HUES6 (cell line): ENCODE data around the gene RHBDD2.
"Not testable (repeated sequence)": the region's sequence is repeated elsewhere in the genome, so short reads cannot be mapped to it uniquely, and the experiment has no call there.

Source experiments
- H3K27ac ChIP-seq: 2 replicates; pipeline ENCODE4 v1.7.0; 2013; ENCODE audit warnings: low read depth, mild to moderate bottlenecking, low read length, inconsistent platforms
- H3K27me3 ChIP-seq: 2 replicates; pipeline ENCODE4 v1.6.1; 2013; ENCODE audit warnings: low read length; ENCODE audit not compliant: control insufficient read depth, insufficient read depth
- H3K36me3 ChIP-seq: 2 replicates; pipeline ENCODE4 v1.6.1; 2013; ENCODE audit warnings: low read length; ENCODE audit not compliant: control insufficient read depth, insufficient read depth
- H3K4me1 ChIP-seq: 2 replicates; pipeline ENCODE4 v1.6.1; 2013; ENCODE audit warnings: low read length; ENCODE audit not compliant: control insufficient read depth, insufficient read depth
- H3K4me3 ChIP-seq: 2 replicates; pipeline ENCODE4 v1.5.1; 2013; ENCODE audit warnings: low read depth, low read length
- H3K9ac ChIP-seq: one replicate; pipeline ENCODE4 v1.6.1; 2013; ENCODE audit warnings: mild to moderate bottlenecking, low read length
- H3K9me3 ChIP-seq: 2 replicates; pipeline ENCODE4 v1.6.1; 2013; ENCODE audit warnings: low read depth, low read length; ENCODE audit not compliant: control insufficient read depth, insufficient read depth

RHBDD2 gene

DNA sequence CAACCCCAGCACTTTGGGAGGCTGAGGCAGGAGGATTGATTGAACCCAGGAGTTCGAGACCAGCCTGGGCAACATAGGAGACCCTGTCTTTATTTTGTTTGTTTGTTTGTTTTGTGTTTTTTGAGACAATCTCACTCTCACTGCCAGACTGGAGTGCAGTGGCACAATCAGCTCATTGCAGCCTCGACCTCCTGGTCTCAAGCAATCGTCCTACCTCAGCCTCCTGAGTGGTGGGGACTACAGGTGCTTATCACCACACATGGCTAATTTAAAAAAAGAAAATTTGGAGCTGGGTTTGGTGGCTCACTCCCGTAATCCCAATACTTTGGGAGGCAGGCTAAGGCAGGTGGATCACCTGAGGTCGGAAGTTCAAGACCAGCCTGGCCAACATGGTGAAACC is 34.7 kb upstream of the RHBDD2 start:
- Histone ChIP-seq H3K36me3 (no peaks in the 10 kb centered on the region), H3K4me1 (peaks cover 6% of the 10 kb centered on the region; the same call in 1 of the 2 replicates)

DNA sequence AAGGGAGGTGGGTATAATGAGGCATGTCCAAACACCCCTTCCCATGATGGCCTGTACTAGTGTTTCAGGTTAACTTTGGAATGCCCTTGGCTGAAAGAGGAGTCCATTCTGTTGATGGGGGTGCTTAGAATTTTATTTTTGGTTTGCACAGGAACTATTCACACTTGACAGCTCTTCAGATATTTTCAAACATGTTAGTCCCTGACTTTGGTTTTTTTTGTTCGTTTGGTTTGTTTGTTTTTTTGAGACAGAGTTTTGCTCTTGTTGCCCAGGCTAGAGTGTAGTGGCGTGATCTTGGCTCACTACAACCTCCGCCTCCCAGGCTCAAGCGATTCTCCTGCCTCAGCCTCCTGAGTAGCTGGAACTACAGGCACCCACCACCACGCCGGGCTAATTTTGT is 33.7 kb upstream of the RHBDD2 start:
- H3K27me3 ChIP-seq, H3K9ac ChIP-seq, H3K9me3 ChIP-seq, H3K4me1 ChIP-seq, H3K4me3 ChIP-seq, H3K27ac ChIP-seq, H3K36me3 ChIP-seq: not testable (repeated sequence)

More for the DNA sequence above, 34.7 kb upstream of the RHBDD2 start:
- H3K9me3 ChIP-seq, result no peaks in the 10 kb centered on the region
- H3K4me3 ChIP-seq, result no peak overlapping the region
- H3K9ac ChIP-seq, result no peak overlapping the region
- H3K27me3 ChIP-seq, result peaks cover 9% of the 10 kb centered on the region; the same call in 1 of the 2 replicates
- no peak overlapping the region for H3K27ac ChIP-seq

DNA sequence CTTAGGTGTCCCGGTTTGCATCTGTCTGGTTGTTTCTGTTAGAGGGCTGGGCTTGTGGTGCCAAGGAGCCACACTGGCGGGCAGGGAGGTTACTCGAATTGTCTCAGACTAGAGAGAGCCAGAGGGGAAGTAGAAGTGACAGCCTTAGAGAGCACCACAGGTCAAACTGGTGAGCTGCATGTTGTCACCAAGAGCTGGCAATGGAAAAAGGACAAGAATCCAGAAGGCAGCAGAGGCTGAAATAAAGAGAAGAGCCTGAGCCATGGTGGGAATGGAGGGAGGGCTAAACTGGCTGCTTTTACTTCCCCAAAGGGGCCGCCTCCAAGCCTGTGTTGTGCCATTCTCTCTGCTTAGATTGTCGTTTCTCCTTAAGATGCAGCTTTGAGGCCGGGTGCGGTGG is 31.1 kb upstream of the RHBDD2 start:
- no peaks in the 10 kb centered on the region for H3K36me3 ChIP-seq
- no peak overlapping the region for H3K27ac ChIP-seq
- no peak overlapping the region for H3K9ac ChIP-seq
- peaks cover 5% of the 10 kb centered on the region; the same call in 1 of the 2 replicates for H3K4me1 ChIP-seq
- H3K27me3 ChIP-seq, result peaks cover 9% of the 10 kb centered on the region; the same call in 1 of the 2 replicates
- no peaks in the 10 kb centered on the region for H3K9me3 ChIP-seq
- no peak overlapping the region for H3K4me3 ChIP-seq

DNA sequence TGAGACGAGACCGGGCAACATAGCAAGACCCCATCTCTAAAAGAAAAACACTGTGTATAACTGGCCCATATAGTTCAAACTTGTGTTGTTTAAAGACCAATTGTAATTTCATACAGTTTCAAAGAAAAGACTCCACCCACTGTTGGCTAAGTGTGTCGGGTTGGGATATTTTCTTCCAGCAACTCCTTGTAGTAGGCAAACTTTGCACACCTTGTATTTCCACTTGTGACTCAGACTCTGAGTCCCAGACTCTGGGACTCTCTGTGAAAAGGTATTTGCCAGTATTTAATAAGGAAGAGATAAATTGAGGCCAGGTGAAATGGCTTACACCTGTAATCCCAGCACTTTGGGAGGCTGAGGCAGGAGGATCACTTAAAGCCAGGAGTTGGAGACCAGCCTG is 29.3 kb upstream of the RHBDD2 start:
- Histone ChIP-seq H3K27me3 (peaks cover 9% of the 10 kb centered on the region; the same call in 1 of the 2 replicates), H3K9ac (no peak overlapping the region), H3K27ac (no peak overlapping the region), H3K36me3 (no peaks in the 10 kb centered on the region), H3K9me3 (no peaks in the 10 kb centered on the region), H3K4me1 (no peaks in the 10 kb centered on the region), H3K4me3 (no peak overlapping the region)

DNA sequence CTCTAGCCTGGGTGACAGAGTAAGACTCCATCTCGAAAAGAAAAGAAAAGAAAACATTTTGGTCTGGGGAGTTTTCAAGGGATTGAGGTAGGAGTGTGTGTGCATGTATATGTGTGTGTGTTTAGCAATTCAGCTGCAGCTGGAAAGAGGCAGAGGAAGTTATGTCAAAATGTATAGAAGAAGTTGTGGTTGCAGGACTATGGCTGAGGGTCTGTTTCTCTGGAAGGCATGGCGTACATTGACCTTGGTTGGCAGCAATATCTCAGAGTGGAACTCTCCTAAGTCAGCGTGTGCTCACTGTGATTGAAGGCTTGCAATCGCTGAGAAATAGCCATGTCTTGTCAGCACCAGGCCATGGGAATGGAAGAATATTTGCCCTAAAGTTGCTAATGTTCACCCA is 28.6 kb upstream of the RHBDD2 start:
- Histone ChIP-seq H3K9ac (no peak overlapping the region), H3K27me3 (peaks cover 9% of the 10 kb centered on the region; the same call in 1 of the 2 replicates), H3K27ac (no peak overlapping the region), H3K36me3 (no peaks in the 10 kb centered on the region), H3K4me1 (no peaks in the 10 kb centered on the region), H3K9me3 (no peaks in the 10 kb centered on the region), H3K4me3 (no peak overlapping the region)

DNA sequence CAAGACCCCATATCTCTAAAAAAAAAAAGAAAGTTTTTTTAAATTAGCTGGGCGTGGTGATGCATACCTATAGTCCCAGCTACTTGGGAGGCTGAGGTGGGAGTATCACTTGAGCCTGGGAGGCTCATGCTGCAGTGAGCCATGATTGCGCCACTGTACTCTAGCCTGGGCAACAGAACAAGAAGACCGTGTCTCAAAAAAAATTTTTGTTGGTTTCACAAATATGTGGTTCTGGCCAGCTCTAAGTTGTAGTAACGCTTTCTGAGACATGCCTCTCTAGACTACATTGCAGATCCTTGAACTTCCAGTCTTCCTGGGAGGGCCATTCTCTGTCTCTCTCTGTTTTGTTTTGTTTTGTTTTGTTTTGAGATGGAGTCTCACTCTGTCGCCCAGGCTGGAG is 24.6 kb upstream of the RHBDD2 start:
- H3K27me3 ChIP-seq, result no peaks in the 10 kb centered on the region; the same call in 1 of the 2 replicates
- H3K27ac ChIP-seq, result no peak overlapping the region
- H3K4me3 ChIP-seq, result no peak overlapping the region
- no peaks in the 10 kb centered on the region for H3K9me3 ChIP-seq
- no peak overlapping the region for H3K9ac ChIP-seq
- no peaks in the 10 kb centered on the region for H3K4me1 ChIP-seq
- H3K36me3 ChIP-seq, result no peaks in the 10 kb centered on the region

DNA sequence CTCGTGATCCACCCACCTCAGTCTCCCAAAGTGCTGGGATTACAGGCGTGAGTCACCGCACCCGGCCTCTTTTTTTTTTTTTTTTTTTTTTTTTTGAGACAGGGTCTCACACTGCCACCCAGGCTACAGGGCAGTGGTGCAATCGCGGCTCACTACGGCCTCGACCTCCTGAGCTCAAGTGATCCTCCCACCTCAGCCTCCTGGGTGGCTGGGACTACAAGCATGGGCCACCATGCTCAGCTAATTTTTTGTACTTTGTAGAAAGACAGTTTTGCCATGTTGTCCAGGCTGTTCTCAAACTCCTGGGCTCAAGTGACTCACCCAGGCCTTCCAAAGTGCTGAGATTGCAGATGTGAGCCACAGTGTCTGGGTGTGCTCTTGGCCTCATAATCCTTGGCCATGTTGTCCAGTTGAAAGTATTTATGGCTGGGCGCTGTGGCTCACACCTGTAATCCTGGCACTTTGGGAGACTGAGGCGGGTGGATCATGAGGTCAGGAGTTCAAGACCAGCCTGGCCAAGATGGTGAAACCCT is 24.0 kb upstream of the RHBDD2 start:
- H3K36me3 ChIP-seq, H3K9ac ChIP-seq, H3K4me1 ChIP-seq, H3K27me3 ChIP-seq, H3K4me3 ChIP-seq, H3K9me3 ChIP-seq, H3K27ac ChIP-seq: not testable (repeated sequence)

DNA sequence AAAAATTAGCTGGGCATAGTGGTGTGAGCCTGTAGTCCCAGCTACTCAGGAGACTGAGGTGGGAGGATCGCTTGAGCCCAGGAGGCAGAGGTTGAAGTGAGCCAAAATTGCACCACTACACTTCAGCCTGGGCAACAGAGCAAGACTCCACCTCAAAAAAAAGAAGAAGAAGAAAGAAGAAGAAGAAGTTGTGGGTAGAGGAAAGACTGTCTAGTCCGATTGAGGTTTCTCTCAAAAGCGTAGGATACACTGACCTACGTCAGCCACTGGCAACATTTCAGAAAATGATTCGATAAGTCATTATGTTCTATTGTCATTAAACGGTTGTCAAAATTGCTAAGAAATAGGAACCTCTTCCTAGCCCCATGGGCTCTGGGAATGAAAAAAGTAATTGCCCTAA is 22.3 kb upstream of the RHBDD2 start:
- H3K36me3 ChIP-seq, result no peaks in the 10 kb centered on the region
- no peak overlapping the region for H3K9ac ChIP-seq
- no peaks in the 10 kb centered on the region for H3K9me3 ChIP-seq
- H3K4me1 ChIP-seq, result no peaks in the 10 kb centered on the region
- H3K27ac ChIP-seq, result no peak overlapping the region
- no peaks in the 10 kb centered on the region; the same call in 1 of the 2 replicates for H3K27me3 ChIP-seq
- H3K4me3 ChIP-seq, result no peak overlapping the region

DNA sequence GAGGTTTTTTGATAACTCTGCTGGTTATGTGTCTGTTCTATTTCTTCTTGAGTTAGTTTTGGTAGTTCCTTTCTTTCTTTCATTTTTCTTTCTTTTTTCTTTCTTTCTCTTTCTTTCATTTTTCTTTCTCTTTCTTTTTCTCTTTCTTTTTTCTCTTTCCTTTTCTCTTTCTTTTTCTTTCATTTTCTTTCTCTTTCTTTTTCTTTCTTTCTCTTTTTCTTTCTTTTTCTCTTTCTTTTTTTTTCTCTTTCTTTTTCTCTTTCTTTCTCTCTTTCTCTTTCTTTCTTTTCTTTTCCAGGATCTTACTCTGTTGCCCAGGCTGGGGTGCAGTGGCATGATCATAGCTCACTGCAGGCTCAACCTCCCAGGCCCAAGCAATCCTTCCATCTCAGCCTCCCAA is 20.4 kb upstream of the RHBDD2 start:
- no peak overlapping the region for H3K27ac ChIP-seq
- no peaks in the 10 kb centered on the region for H3K36me3 ChIP-seq
- no peak overlapping the region for H3K4me3 ChIP-seq
- H3K27me3 ChIP-seq, result no peaks in the 10 kb centered on the region; the same call in 1 of the 2 replicates
- H3K4me1 ChIP-seq, result no peaks in the 10 kb centered on the region
- H3K9ac ChIP-seq, result no peak overlapping the region
- H3K9me3 ChIP-seq, result no peaks in the 10 kb centered on the region

DNA sequence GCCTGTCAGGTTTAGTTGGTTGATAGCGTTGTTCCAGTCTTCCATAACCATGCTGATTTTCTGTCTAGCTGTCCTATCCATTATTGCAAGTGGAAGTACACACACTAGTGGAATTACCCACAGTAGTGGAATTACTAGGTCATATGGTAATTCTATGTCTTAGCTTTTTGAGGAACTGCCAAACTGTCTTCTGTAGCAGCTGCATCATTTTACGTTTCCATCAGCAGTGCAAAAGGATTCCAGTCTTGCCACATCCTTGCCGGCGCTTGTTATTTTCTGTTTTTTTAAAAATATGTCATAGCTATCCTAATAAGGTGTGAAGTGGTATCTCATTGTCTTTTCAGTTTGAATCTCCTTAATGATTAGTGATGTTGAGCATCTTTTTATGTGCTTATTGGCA is 17.2 kb upstream of the RHBDD2 start:
- no peaks in the 10 kb centered on the region for H3K36me3 ChIP-seq
- no peak overlapping the region for H3K27ac ChIP-seq

GRCh38 chr7:75864251-75864650 is 14.6 kb upstream of the RHBDD2 start:
- not testable (repeated sequence) for H3K9me3 ChIP-seq, H3K27ac ChIP-seq, H3K36me3 ChIP-seq, H3K9ac ChIP-seq, H3K4me1 ChIP-seq, H3K27me3 ChIP-seq, H3K4me3 ChIP-seq

More for the DNA sequence above, 17.2 kb upstream of the RHBDD2 start:
- Histone ChIP-seq H3K27me3 (no peaks in the 10 kb centered on the region; the same call in 1 of the 2 replicates), H3K4me1 (no peaks in the 10 kb centered on the region), H3K9ac (no peak overlapping the region), H3K9me3 (no peaks in the 10 kb centered on the region), H3K4me3 (no peak overlapping the region)

GRCh38 chr7:75866114-75866488 is 12.7 kb upstream of the RHBDD2 start:
- H3K4me3 ChIP-seq, result no peak overlapping the region
- no peaks in the 10 kb centered on the region for H3K27me3 ChIP-seq
- no peak overlapping the region for H3K27ac ChIP-seq
- no peaks in the 10 kb centered on the region for H3K36me3 ChIP-seq
- H3K9ac ChIP-seq, result no peak overlapping the region
- H3K9me3 ChIP-seq, result no peaks in the 10 kb centered on the region
- no peaks in the 10 kb centered on the region for H3K4me1 ChIP-seq
